ENCODE results near the gene REG4.

DNA sequence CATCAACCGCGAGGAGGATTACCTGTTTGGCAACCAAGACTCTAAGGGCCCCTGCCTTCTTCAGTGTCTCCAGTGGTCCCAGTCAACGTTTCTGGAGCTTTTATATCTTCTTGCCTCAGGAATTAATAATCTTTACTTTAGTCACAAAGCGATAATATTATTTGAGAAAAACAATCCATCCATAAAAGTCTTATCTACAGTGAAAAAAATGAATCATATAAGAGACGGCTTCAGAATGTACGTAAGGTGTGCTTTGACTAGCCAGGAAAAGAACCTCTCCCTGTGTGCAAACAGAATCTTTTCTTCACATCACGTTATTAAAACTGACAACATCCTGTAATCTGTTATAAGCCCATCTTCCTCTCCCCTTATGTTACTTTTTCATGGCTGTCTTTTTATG lies at the start of gene REG4:
- TF ChIP-seq JUN (IDR thresholded peaks at IDR 0.05; ENCODE audit: borderline replicate concordance, insufficient read depth, insufficient read length, low read depth) (no peak), POLR2AphosphoS5 (IDR thresholded peaks at IDR 0.05; ENCODE audit: insufficient read depth, low read depth, low read length) (no peak), POLR2A (IDR thresholded peaks at IDR 0.05; ENCODE audit: low read depth, low read length) (no peak)
- TF ChIP-seq, protein P1, sequence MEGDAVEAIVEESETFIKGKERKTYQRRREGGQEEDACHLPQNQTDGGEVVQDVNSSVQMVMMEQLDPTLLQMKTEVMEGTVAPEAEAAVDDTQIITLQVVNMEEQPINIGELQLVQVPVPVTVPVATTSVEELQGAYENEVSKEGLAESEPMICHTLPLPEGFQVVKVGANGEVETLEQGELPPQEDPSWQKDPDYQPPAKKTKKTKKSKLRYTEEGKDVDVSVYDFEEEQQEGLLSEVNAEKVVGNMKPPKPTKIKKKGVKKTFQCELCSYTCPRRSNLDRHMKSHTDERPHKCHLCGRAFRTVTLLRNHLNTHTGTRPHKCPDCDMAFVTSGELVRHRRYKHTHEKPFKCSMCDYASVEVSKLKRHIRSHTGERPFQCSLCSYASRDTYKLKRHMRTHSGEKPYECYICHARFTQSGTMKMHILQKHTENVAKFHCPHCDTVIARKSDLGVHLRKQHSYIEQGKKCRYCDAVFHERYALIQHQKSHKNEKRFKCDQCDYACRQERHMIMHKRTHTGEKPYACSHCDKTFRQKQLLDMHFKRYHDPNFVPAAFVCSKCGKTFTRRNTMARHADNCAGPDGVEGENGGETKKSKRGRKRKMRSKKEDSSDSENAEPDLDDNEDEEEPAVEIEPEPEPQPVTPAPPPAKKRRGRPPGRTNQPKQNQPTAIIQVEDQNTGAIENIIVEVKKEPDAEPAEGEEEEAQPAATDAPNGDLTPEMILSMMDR (IDR thresholded peaks at IDR 0.05; ENCODE audit: extremely low read depth in 1 of 2, insufficient read depth in 1 of 2, low read depth in 1 of 2, low read length in 2 of 2), result no peak
